HG03439 (cell line): Measurements from ENCODE around the gene CALML4.
"Not testable (repeated sequence)": the region's sequence is repeated elsewhere in the genome, so short reads cannot be mapped to it uniquely, and the experiment has no call there.

Experiments
- ATAC-seq: cut with Tn5 transposase; IDR thresholded peaks from one replicate; pipeline ENCODE4 v1.9.1; 2021; ENCODE audit warnings: mild to moderate bottlenecking, moderate library complexity; ENCODE audit not compliant: unreplicated experiment

Gene CALML4

DNA sequence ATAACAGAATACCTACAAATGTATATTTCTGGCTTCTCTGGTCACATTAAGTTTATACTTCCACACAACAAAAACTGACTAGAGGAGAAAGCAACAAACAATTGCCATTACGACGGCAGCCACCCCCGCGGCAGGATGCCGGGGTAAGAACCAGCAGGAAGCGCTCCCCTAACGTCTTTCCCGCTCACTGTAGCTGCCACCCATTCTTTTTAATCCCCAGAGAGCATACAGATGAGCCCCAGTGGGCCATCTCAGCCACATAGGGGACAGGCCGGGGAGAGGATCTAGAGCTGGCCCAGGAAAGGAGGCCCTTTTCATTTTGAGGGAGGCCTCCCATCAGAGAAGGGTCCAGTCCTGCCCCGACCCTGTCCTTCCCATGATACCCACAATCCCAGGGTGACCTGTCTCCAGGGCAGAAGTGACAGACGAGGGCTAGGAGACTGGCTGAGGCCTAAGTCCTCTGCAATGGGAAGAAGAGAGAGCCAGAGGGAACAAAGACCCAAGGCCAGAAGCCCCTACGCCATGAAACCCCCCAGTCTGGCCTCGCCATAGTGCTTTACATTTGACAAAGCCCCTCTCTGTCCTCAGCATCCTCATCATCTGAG is 3.6 kb upstream of the CALML4 start:
- ATAC-seq = no peak

DNA sequence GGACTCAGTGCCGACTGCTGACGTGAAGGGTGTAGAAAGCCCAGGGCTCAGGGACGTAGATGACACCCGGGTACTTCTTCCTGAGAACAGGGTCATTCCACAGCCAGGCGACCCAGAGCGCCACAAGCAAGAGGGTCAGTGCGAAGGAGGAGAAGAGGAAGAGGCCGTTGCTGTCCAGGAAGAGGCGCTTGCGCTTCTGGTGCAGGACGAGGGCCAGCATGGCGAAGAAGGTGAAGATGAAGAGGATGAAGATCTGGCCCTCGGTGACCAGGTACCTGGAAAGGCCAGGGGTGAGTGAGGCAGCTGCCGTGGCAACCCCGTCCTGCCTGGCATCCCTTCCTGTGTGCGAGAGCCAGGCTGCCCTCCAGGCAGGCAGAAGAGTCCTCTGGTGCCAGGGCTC is 3.0 kb upstream of the CALML4 start:
- no peak for ATAC-seq

DNA sequence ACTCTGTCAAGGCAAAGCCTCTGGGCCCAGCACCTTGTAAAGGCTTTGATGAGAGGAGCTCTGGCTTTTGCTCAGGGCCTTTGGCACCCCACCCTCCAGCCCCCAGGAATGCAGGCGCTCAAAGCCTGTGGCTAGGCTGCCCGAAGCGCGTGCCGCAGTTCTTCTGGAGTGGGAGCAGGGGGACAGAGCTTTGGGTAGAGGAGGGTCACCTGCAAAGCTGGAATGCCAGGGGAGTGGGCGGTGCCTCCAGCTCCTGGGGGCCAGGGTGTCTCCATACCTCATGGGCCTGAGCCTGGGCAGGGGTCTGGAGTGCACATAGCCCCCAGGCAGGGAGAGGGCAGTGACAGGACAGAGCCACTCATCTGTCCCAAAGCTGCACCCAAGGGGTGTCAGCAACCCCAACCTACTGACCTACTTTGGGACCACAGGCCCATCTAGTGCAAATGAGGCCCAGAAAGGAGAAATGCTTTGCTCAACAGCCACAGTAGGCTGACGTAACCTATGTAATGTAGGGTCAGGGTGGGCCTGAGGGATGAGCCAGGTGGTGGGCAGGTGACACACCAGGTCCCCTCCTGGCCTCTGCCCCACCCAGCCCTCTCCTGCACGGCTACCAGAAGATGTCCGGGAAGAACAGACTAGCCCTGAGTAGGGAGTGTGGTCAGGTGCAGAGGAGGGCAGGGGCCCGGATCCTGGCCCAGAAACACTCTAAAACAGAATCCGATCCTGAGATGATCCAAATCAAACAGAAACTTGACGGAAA is 2.2 kb upstream of the CALML4 start:
- no peak for ATAC-seq

DNA sequence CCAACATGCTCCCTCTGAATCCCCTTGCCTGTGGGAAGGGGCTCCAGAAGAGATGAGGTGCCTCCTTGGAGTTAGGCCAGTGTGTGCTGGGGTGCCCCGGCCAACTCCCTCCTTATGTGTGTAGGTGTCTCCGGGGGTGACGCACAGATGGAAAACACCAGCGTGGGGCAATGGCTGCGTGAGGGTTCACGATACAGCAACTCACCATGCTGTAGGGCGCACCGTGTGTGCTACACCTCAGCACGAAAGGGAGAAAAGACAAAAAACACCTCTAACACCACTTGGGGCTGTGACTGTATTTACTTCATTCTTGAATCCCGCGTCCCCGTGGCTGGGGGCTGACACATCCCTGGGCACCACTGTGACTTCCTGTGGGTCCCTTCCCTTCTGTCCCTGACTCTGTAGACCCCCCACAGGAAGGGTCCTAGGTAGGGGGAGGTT is 1.6 kb upstream of the CALML4 start:
- ATAC-seq = no peak

DNA sequence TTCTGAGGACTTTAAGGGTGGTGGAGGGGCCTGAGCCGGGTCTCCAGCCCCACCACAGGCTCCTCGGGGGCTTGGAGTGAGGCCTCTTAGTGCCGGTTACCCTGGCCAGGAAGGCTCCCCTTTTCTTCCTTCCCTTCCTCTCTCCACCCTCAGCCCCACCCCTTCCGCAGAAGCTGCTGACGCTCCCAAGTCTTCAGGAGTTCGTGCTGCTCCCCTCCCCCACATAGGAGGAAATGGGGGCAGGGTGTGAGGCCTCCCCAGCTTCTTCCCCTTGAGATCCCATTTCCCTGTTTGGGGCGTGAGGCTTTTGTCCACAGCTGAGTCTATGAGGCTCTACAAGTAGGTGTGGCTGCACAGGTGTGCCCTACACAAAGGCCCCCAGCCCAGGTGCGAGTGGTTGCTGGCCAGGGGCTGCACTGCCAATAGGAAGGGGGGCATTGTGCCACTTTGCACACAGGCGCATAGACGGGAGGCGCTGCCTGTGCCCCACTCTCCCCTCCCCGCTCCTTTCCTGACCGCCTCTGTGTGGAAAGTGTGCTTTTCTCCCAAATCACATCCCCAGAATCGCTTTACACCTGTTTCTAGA is 915 bp upstream of the CALML4 start:
- ATAC-seq = no peak

DNA sequence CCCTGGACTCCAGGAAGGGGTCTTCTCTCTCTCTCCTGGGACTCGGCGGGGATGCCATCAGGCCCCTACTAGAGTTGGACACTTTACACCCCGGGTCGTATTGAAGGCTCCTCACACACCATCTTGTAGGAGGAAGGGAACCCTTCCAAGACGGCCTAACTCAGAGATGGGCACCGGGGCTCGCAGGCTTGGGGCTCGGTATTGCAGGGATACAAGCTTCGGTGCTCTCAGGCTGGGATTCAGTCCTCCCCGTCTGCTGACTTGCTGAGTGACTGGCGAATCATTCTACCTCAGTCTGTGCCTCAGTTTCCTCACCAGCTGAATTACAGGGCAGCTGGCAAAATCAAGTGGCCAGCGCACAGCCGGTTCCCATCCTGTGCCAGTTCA is 419 bp upstream of the CALML4 start:
- no peak for ATAC-seq

DNA sequence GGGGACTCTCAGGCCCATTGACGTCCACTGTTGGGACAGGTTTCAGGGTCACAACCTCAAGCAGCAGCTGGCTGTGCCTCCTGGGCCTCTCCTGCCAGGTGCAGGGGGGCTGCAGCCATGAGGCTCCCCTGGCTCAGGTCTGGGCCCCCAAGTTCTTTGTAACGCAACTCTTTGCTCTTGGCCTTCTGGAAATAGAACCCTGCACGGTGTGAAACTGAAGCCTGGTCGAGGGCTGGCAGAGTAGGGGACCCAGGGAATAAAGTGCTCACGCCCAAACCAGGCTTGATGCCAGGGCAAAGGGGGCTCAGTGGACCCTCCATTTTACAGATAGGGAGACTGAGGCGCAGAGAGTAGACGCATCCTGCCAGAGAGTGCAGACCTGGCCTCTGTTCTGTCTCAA is 771 bp downstream of the CALML4 start:
- ATAC-seq = no peak

DNA sequence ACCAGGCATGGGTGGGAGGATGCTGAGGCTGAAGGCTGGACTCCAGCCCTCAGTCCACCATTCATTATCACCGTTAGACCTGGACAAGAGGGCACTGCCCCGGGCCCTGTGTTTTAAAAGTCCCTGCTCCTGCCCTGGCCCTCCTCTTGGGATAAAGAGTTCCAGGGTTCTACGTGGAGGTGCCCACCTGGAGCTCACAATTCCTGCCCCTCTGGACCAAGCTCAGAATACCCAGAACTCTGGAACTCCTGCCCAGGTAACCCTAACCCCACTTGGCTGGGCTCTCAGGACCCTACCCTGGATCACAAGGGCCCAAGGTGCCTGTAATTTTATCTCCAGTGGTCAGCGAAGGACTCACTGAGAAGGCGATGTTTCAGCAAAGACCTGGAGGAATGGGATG is 1.2 kb downstream of the CALML4 start:
- ATAC-seq = no peak

DNA sequence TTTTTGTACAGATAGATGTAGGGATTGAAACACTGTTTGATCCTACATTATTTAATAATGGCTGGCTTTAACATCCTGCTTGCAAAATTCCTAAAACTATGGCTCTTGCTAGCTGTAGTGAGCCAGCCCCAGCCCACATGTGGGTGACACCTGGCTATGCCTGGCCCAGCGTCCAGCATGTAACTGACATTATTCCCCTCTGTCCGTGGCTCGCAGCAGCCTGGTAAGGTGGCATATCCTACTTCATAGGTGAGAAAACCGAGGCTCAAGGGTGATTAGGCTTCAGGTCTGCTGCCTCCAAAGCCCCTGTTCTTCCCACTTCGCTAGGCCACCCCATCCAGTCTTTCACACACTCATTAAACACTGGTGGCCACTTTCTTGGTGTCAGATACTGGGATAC is 1.6 kb downstream of the CALML4 start:
- ATAC-seq = no peak

DNA sequence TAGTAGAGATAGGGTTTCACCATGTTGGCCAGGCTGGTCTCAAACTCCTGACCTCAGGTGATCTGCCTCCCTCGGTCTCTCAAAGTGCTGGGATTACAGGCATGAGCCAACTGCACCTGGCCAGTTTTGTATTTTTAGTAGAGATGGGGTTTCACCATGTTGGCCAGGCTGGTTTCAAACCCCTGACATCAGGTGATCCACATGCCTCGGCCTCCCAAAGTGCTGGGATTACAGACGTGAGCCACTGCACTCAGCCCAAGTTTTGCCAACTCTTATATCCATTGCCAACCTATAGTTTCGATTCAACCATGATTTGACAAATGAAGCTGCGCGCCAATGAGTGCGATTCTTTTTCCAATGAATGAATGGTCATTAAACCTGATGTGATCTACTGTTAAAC is 2.1 kb downstream of the CALML4 start:
- ATAC-seq = not testable (repeated sequence)

DNA sequence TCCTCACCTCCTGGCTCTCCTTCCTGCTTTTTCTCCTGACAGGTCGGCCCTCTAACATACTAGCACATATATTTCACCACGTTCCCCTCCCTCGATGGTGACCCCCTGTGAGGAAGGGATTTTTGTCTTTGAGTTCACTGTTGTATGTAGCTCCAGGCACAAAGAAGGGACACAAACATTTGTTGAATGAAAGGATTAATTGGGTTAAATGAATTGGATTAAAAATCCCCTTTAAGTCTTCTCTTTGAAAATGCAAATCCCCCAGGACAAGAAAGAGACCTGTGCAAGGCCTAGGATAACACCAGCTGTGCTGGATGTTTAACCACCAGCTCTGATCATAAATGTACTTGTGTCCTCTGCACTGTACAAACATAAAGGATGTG is 3.3 kb downstream of the CALML4 start:
- no peak for ATAC-seq

DNA sequence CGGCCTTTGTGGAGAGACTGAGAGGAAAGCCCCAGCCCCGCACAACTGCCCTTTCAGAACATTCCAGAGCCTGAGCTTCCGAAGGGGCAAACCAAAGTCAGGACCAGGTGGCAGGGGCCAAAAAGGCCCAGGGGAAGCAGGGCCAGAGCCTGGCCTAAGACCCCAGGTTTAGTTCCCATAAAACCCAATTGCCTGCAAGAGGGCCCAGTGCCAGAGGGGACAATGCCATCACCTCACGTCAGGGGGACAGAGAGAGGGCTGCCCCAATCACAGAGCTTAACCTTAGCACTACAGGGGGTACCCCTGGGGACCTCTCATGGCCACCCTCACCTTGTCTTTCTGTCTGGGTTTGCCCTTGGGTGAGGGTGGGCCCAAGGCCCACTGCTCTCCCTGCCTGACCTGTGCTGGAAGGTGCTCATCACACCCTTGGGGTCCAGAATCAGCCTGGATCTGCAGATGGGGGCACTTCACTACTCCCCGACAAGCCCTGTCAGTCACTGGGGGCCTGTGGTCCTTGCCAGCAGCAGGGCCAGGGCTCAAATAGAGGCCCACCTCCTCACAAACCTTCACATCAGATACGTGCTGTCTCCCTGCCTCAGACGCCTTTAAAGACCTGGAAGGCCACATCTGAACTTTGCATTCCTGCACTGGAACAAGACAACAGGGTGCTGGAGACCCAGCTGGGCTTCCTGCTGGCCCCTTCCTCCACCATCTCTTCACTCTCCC is 3.8 kb downstream of the CALML4 start:
- ATAC-seq = no peak

DNA sequence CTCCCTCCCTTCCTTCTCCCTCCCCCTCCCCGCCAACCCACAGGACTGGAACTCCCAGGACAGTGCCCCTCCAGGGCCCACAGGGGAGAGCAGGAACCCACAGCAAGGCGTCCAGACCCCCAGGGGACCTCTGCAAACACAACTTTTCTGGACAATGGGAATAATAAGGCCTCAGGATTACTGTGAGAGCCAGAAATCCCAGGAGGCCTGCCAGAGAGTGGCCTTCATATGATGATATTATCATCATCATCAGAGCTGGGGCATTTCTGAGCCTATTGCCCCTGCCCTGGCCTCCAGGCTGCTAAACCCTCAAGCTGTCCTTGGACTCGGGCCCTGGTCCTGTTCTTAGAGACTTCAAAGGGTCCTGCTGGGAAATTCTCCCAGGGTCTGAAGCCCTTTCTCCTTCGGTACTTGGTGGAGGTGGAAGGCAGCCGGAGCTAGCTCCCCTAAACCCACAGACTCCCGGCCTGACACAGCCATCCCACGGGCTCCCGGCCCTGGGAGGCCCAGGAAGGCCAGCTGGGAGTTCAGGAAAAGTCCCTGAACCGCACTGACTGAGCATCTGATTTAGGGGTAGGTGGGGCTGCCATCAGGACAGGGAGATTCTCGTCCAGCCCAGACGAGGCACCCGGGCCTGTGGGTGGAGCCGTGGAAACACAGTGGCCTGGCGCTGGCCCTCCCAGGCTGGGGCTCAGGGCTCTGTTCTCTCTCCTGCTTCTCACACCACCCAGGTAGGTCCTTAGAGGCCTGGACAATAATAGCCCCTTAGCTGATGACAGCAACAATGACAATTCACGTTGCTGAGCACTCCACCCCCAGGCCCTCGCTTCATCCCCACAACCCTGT is 4.9 kb downstream of the CALML4 start:
- ATAC-seq = no peak

DNA sequence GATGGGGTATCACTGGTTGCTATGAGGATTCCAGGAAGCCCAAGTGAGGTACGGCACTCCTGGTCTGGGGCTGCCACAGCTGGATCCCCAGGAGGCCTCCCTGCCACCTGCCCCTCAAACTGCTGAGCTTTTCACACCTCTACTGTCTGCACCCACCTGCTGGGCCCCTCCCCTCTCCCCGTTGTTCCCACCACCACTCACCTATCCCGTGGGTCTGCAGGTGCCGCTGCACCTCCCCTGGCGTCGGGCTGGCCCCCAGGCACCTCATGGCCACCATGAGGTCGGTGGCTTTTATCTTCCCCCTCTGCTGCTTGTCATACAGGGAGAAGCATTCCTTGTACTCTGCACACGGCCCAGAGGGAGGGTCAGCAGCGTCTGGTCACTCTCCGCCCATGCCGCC is 5.8 kb downstream of the CALML4 start:
- no peak for ATAC-seq

DNA sequence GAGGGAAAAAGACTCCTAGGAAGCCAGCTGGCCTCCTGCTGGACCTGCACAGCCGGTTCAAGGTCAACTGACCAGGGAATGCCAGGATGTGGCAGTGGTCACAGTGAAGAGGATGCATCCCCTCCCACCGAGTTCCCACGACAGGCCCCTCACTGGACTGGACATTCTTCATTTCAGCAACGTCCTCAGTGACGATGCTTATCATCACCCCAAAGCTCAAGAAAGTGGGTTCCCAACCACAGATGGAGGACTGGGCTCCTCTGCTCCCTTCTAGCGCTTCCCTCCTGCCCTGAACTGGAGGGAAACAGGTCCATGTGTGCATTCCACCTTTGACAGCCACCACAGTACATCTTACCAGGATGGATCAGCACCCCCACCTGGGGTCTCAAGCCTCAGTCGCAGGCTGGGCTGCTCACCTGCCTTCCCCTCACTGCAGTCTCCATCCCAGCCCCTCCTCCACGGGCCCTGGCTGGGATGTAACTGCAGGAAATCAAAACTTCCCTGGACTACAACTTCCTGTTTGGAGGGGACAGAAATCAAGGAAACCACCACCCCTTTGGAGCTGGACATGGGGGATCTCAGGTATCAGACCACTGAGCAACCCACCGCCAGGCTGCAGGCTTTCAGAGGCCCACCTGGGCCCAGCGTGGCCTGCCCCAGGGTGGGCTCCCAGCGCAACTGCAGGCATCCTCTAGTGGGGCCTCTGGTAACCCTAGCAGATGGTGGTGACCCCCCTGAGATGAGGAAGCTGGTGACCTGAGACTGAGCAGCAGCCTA is 7.3 kb downstream of the CALML4 start:
- ATAC-seq = no peak

DNA sequence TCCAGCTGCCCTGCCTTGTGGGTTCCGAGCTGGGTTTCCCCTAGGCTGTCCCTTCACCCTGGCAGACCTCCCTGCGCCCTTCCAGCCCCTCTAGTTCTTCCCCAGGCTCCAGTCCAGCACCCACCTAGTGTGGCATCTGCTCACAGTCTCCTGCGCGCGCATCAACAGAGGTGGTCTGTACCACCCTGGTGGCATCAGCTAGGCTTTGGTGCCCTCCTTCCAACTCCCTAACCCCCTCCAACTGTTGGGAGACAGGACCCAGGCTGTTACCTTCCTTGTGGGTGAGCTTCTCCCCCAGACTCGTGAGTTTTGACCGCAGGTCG is 8.0 kb downstream of the CALML4 start:
- ATAC-seq = no peak

DNA sequence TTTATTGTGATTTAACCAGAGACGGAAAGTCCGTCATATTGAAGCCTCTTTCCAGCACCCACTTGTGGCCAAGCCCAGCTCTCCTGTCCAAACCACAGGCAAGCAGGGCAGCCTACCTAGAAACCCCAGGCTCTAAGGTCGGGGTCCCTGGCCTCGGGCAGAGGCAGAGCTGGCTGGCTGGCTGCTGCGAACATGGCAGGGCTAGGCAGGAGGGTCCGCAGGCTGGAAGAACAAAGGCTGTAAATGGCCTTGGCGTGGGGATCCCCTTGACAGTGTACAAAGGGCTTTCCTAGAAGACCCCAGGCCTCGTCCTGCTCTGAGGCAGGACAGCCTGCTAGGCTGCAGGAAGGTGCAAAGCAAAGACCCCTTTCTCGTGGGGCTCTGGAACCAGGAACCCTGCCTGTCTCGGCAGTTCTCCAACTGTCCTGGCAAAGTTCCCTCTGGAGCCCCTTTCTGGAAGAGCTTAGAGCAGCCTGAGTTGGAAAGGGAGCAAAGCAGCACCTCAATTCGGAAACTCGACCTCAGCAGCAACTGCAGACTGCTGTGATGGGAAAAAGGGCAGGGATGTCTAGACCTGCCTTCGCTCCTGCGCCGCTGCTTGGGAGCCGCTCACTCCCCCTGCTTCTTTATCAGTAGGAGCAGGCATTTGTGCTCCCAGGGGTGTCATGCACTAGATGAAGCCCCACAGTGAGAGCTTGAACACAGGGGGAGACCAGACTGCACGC is 8.5 kb downstream of the CALML4 start:
- no peak for ATAC-seq

DNA sequence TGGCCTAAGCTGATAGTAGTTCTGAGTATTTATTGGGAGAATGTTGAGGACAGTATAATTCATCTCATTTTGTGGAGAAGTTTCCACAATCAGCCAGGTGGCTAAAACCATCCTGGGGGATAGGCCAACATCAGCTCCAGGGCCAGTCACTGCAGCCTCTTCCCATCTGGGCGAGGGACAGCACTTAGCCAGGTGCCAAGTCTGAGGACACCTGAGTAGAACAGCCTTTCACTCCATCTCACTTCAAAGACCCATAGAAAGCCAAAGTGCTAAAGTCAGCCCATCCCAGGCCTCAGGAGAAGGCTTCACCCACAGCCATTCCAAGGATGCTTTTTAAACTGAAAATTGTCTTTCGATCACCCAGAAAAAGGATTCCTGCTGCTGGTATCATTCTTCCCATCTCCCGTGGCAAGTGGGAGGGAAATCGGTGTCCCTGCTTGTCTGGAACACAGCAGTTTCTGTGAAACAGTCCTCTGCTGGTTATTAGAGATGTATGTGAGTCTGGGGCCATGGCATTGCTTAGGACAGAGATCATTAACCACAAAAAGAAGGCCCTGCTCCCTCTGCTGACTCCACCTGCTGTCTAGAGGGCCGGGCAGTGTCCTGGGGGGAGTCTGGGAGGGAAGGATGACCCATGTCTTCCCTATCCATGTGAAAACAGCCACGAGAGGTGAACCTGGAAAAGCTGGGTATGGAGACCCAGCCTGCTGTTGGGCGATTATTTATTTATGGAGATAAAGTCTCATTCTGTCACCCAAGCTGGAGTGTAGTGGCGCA is 9.6 kb downstream of the CALML4 start:
- ATAC-seq = no peak
